GM12872 (cell line): Measurements from ENCODE around the gene EMC9.

Source experiments
- CTCF ChIP-seq: IDR thresholded peaks from 3 replicates; pipeline ENCODE4 v1.5.1; 2011; ENCODE audit warnings: low read depth, mild to moderate bottlenecking, low read length, moderate library complexity; ENCODE audit not compliant: insufficient read depth

Gene EMC9

GRCh38 chr14:24176599-24176998 lies 35.2 kb upstream of the EMC9 start:
- no peak for TF ChIP-seq CTCF

- TF ChIP-seq CTCF: no peak
These were observed 31.5 kb upstream of the EMC9 start for GRCh38 chr14:24172871-24173281.

GRCh38 chr14:24172261-24172860 lies 31.0 kb upstream of the EMC9 start:
- TF ChIP-seq CTCF: no peak

GRCh38 chr14:24171422-24172260 lies 30.2 kb upstream of the EMC9 start, which contains the start of gene REC8:
Gene REC8 (plus strand): TSS chr14:24172080. CDS start chr14:24172553, 473 bp downstream.
- TF ChIP-seq CTCF: no peak

GRCh38 chr14:24167469-24168114 lies 26.2 kb upstream of the EMC9 start:
- no peak for TF ChIP-seq CTCF

GRCh38 chr14:24165785-24166184 lies 24.4 kb upstream of the EMC9 start:
- no peak for TF ChIP-seq CTCF

- no peak for TF ChIP-seq CTCF
These were observed 23.2 kb upstream of the EMC9 start for GRCh38 chr14:24164518-24164991.
